BE2C (cell line): ENCODE measurements around the gene MRPL32.

Source experiments
- DNase-seq: peaks from one replicate; pipeline ENCODE4 v3.0.0-alpha.2; 2020
- H3K27me3 ChIP-seq: fragments of 250-450 bp; sonication (Bioruptor Pico); 2 replicates; pipeline ENCODE4 v1.5.1; 2020; ENCODE audit warnings: mild to moderate bottlenecking
- H3K36me3 ChIP-seq: fragments of 250-450 bp; sonication (Bioruptor Pico); 2 replicates; pipeline ENCODE4 v1.5.1; 2020; ENCODE audit warnings: mild to moderate bottlenecking
- H3K4me1 ChIP-seq: fragments of 250-450 bp; sonication (Bioruptor Pico); 2 replicates; pipeline ENCODE4 v1.5.1; 2020
- H3K4me3 ChIP-seq: 2 replicates; pipeline ENCODE4 v1.5.1; 2011; ENCODE audit warnings: low read depth, low read length
- H3K9me3 ChIP-seq: fragments of 250-450 bp; sonication (Bioruptor Pico); 2 replicates; pipeline ENCODE4 v1.5.1; 2020
- TF ChIP-seq, protein P1 (sequence below): IDR thresholded peaks from 2 replicates; pipeline ENCODE4 v1.5.1; 2012; ENCODE audit warnings: mild to moderate bottlenecking, low read depth, low read length

MRPL32 gene

DNA sequence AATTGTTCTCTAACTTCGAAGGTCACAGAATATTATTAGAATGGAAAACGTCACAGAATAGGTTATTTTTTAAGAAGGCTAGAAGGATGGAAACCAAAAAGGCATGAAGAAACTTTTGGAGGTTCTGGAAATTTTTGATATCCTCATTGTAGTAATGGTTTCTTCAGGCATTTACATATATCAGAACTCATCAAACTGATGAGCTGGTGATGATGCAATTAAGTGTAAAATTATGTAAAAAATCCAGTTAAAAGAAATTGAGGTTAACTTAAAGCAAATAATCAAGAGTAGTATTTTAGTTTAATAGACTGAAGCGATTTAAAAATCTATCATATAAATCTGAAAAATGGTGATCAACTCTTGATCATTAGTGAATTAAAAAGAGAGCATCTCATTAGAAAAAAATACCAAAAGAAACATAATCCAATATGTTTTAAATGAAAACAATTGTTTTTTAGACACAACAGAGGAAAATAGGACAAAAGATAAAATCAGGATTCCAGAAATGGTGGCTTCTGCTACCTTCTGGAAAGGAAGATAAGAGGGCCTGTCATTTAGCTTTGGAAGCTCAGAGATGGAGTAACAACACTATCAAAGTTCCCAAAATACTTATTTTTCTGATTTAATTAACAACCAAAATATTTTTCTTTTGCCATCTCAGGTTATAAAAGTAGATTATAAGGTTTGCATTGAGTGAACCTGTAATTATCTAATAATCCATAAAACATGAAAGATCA is 10.0 kb upstream of the MRPL32 start:
- DNase-seq, result no peak
- TF ChIP-seq, protein P1, sequence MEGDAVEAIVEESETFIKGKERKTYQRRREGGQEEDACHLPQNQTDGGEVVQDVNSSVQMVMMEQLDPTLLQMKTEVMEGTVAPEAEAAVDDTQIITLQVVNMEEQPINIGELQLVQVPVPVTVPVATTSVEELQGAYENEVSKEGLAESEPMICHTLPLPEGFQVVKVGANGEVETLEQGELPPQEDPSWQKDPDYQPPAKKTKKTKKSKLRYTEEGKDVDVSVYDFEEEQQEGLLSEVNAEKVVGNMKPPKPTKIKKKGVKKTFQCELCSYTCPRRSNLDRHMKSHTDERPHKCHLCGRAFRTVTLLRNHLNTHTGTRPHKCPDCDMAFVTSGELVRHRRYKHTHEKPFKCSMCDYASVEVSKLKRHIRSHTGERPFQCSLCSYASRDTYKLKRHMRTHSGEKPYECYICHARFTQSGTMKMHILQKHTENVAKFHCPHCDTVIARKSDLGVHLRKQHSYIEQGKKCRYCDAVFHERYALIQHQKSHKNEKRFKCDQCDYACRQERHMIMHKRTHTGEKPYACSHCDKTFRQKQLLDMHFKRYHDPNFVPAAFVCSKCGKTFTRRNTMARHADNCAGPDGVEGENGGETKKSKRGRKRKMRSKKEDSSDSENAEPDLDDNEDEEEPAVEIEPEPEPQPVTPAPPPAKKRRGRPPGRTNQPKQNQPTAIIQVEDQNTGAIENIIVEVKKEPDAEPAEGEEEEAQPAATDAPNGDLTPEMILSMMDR, result no peak
- H3K36me3 ChIP-seq, result peaks cover 75% of the 10 kb centered on the region
- H3K4me3 ChIP-seq, result no peak overlapping the region
- H3K9me3 ChIP-seq, result no peaks in the 10 kb centered on the region
- no peaks in the 10 kb centered on the region for H3K4me1 ChIP-seq
- no peaks in the 10 kb centered on the region for H3K27me3 ChIP-seq

DNA sequence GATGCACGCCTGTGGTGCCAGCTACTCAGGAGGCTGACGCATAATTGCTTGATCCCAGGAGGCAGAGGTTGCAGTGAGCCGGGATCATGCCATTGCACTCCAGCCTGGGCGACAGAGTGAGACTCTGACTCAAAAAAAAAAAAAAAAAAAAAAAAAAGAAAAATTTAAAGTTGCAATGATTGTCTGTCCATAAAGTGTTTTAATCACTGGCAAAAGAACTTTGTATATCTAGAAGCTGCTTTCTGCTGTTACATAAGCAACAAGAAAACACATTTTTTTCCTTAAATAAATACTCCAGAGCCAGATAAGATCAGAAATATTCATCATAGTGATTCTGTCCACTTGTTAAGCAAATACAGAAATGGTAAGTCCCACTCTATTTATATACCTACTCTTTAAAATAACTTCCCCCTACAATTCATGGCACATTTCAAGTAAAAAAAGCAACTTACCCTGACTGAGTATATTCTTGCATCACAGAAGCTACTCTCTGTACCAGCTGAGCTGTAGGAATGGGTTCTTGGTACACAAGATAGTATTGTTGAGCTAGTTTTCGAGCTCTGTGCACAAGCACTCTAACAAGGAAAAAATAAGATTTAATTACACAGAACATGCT is 7.8 kb upstream of the MRPL32 start:
- no peaks in the 10 kb centered on the region for H3K27me3 ChIP-seq
- H3K4me1 ChIP-seq, result no peaks in the 10 kb centered on the region
- H3K4me3 ChIP-seq, result no peak overlapping the region
- no peaks in the 10 kb centered on the region for H3K9me3 ChIP-seq
- no peak for DNase-seq
- peaks cover 62% of the 10 kb centered on the region for H3K36me3 ChIP-seq
- TF ChIP-seq, protein P1, result no peak

DNA sequence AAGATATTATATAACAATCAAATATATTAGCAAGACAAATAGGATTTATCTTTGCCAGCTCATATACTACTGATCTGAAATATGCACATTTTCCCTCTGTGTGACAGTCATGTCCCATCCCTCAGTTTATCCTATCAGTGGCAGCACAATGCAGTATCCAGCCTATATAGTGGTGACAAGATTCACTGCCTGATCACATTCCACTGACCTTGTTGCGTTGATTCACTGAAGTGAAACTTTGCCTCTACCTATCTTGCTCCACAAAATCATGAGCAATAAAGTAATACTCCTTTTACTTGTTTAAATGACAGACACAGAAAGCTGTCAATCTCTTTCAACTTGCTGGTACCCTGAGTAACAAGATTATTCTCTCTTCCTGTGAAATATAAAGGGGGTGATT is 6.5 kb upstream of the MRPL32 start:
- Histone ChIP-seq H3K4me3 (no peak overlapping the region), H3K27me3 (no peaks in the 10 kb centered on the region), H3K36me3 (peaks cover 49% of the 10 kb centered on the region), H3K9me3 (no peaks in the 10 kb centered on the region), H3K4me1 (no peaks in the 10 kb centered on the region)
- TF ChIP-seq, protein P1, result no peak
- DNase-seq, result no peak

DNA sequence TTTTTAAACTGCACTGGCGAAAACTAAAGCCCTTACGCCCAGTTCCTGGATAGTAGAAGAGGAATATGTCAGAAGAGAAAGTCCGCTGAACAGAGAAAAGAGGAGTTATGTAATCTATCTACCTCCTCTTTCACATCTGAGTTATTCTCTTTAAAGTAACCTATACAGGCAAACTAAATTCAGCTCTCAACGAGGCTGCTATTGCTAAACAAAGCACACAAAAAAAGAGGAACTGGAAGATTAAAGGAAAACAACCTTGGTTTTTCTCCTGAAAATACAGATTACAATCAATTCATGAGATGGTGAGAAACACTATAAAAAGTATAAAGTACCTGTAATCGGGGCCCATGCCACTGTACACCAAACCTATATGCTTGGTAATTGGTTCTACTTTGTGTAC is 6.0 kb upstream of the MRPL32 start:
- no peaks in the 10 kb centered on the region for H3K27me3 ChIP-seq
- no peaks in the 10 kb centered on the region for H3K4me1 ChIP-seq
- TF ChIP-seq, protein P1, result no peak
- DNase-seq, result no peak
- H3K36me3 ChIP-seq, result peaks cover 43% of the 10 kb centered on the region
- H3K4me3 ChIP-seq, result no peak overlapping the region
- no peaks in the 10 kb centered on the region for H3K9me3 ChIP-seq

DNA sequence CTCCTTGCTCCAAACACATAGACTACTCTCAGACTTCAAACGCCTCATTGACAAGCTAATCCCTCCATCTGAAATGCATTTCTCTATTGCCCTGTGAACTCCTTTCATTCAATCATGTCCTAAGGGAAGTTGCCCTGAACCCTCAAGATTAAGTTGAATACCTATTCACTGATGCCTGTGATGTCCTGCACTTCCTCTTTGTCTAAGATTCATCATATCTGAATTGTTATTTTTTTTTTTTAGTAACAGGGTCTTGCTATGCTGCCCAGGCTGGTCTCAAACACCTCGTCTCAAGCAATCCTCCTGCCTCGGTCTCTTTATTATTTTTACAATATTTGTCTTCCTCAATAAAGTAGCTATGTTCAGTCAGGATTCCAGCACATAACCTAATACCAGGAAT is 3.4 kb upstream of the MRPL32 start:
- H3K36me3 ChIP-seq, result peaks cover 24% of the 10 kb centered on the region

More for the DNA sequence above, 3.4 kb upstream of the MRPL32 start:
- TF ChIP-seq, protein P1, result no peak
- no peaks in the 10 kb centered on the region for H3K9me3 ChIP-seq
- no peak overlapping the region for H3K4me3 ChIP-seq
- DNase-seq, result no peak
- H3K4me1 ChIP-seq, result no peaks in the 10 kb centered on the region
- no peaks in the 10 kb centered on the region for H3K27me3 ChIP-seq
